ENCODE data around the gene MBLAC1.

DNA sequence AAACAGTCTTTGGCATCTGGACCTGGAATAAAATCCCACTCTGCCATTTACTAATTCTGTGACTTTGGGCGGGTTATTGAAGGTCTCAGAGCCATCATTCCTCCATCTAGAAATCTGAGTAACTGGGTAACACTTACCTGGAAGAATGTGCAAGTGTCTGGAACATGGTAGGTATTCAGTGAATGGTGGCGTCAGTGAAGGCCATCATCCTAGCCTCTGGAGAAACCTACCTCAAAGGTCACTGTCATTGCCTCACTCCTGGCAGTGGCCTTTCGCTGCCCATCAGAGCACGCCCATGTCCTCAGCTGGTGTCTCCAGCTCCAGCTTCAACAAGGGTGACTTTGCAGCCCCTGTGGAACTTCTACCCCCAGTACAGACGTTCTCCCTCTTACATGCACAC is 37.1 kb downstream of the MBLAC1 start:
- TF ChIP-seq, protein P1, sequence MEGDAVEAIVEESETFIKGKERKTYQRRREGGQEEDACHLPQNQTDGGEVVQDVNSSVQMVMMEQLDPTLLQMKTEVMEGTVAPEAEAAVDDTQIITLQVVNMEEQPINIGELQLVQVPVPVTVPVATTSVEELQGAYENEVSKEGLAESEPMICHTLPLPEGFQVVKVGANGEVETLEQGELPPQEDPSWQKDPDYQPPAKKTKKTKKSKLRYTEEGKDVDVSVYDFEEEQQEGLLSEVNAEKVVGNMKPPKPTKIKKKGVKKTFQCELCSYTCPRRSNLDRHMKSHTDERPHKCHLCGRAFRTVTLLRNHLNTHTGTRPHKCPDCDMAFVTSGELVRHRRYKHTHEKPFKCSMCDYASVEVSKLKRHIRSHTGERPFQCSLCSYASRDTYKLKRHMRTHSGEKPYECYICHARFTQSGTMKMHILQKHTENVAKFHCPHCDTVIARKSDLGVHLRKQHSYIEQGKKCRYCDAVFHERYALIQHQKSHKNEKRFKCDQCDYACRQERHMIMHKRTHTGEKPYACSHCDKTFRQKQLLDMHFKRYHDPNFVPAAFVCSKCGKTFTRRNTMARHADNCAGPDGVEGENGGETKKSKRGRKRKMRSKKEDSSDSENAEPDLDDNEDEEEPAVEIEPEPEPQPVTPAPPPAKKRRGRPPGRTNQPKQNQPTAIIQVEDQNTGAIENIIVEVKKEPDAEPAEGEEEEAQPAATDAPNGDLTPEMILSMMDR (IDR thresholded peaks at IDR 0.05) = no peak
- TF ChIP-seq POLR2A (IDR thresholded peaks at IDR 0.05) = no peak
